Spleen (tissue), 11 donors: ENCODE data around the gene C1QL1. TPM values are rescaled to one million over a fixed set of nuclear protein-coding genes. Genes with fewer than 3 reads are reported as not detected.

Experiments used
- DNase-seq: peaks from one replicate; pipeline ENCODE4 v3.0.0-alpha.2; 2020
- H3K27ac ChIP-seq, 8 donors: fragments of 200-600 bp; sonication (generic) in 7 of 8; 1 replicate in 4 of 8; 2 replicates in 4 of 8; pipeline versions ENCODE4 v1.5.0 to v1.8.0; 2016 to 2021; ENCODE audit warnings: inconsistent platforms in 4 of 8, mild to moderate bottlenecking in 4 of 8, moderate library complexity in 1 of 8
- H3K27me3 ChIP-seq, 7 donors: fragments of 200-600 bp; sonication (generic) in 6 of 7; replicated peaks in 1 of 7; 1 replicate in 4 of 7; 2 replicates in 3 of 7; pipeline versions ENCODE4 v1.5.0 to v1.8.0; 2016 to 2021; ENCODE audit warnings: inconsistent platforms in 3 of 7, mild to moderate bottlenecking in 1 of 7
- H3K36me3 ChIP-seq, 6 donors: fragments of 200-600 bp; sonication (generic) in 5 of 6; 1 replicate in 4 of 6; 2 replicates in 2 of 6; pipeline versions ENCODE4 v1.5.0 to v1.8.0; 2016 to 2021; ENCODE audit warnings: inconsistent platforms in 2 of 6
- H3K4me1 ChIP-seq, 6 donors: fragments of 200-600 bp; sonication (generic) in 5 of 6; 1 replicate in 3 of 6; 2 replicates in 3 of 6; pipeline versions ENCODE4 v1.5.0 to v1.8.0; 2016 to 2021; ENCODE audit warnings: inconsistent platforms in 3 of 6
- H3K4me3 ChIP-seq, 8 donors: fragments of 200-600 bp; sonication (generic) in 7 of 8; 1 replicate in 4 of 8; 2 replicates in 4 of 8; pipeline versions ENCODE4 v1.5.0 to v1.8.0; 2016 to 2021; ENCODE audit warnings: inconsistent platforms in 4 of 8, mild to moderate bottlenecking in 4 of 8, moderate library complexity in 2 of 8
- H3K9me3 ChIP-seq, 8 donors: fragments of 200-600 bp; sonication (generic) in 7 of 8; 1 replicate in 4 of 8; 2 replicates in 4 of 8; pipeline versions ENCODE4 v1.5.0 to v1.8.0; 2016 to 2021; ENCODE audit warnings: inconsistent platforms in 4 of 8
- POLR2A ChIP-seq, 3 donors: fragments of 450-650 bp; IDR thresholded peaks; one replicate each; pipeline ENCODE4 v1.5.1; 2017; ENCODE audit warnings: antibody characterized with exemption in 3 of 3, mild to moderate bottlenecking in 1 of 3
- POLR2AphosphoS5 ChIP-seq, 3 donors: sonication (generic); formaldehyde crosslinking; IDR thresholded peaks; one replicate each; pipeline ENCODE4 v1.5.1; 2017; ENCODE audit warnings: antibody characterized with exemption in 3 of 3
- WGBS, 5 donors: extraction: QIAGEN DNeasy Blood & Tissue Kit in 3 of 5; methylation state at CpG; one replicate each; pipeline versions ENCODE4 v1.1.5 to v1.1.7; 2013 to 2018; 5-methylcytosine and 5-hydroxymethylcytosine counted together
- intact Hi-C: fragments of 100-400 bp; cut with DNase I; formaldehyde crosslinking; loops from one replicate; pipeline ENCODE4 v1.15.0; 2023; ENCODE audit warnings: low total_unique reads
- polyA plus RNA-seq, 3 donors: library from polyadenylated mRNA; stranded (reverse); fragments of 200-250 nt; gene quantifications; one replicate each; pipeline ENCODE4 v1.2.1, GENCODE V29; 2013
- total RNA-seq, 7 donors: library from RNA; depleted of rRNA in 3 of 7; stranded (reverse); fragments of >200 nt in 3 of 7; fragmentation: NEBNext Ultra II Directional in 4 of 7; extraction: Animal tissue kit (Norgen Biotek cat#: 25700) in 4 of 7; gene quantifications; one replicate each; pipeline versions ENCODE4 v1.1.0 to v1.2.1, GENCODE V29; 2016 to 2021
- TF ChIP-seq, protein P1 (sequence below), 11 experiments: fragments of 200-600 bp in 7 of 11; fragments of 450-650 bp in 4 of 11; sonication (generic) in 4 of 11; IDR thresholded peaks in 8 of 11; conservative IDR thresholded peaks in 3 of 11; 1 replicate in 7 of 11; 2 replicates in 4 of 11; pipeline versions ENCODE4 v1.4.0 to v1.8.0; 2016 to 2021; ENCODE audit warnings: antibody characterized with exemption in 11 of 11, inconsistent platforms in 4 of 11, mild to moderate bottlenecking in 1 of 11
- donor health status: healthy with polysubstance abuse.
- donor health status: DM: no; HTN: no; CAD: no; lungs with moderate emphysema.
- donor health status: DM: no; HTN: no; CAD: no.
- donor health status: Bipolar disorder and iron deficiency.
- donor health status: healthy.
- donor health status: DM: no; HTN: no; CAD: no.
- donor health status: DM: yes; HTN: yes; CAD: no.

Gene C1QL1
- total and polyA plus RNA-seq, 10 donors, result 0.20 to 0.38 TPM; not detected in 8

DNA sequence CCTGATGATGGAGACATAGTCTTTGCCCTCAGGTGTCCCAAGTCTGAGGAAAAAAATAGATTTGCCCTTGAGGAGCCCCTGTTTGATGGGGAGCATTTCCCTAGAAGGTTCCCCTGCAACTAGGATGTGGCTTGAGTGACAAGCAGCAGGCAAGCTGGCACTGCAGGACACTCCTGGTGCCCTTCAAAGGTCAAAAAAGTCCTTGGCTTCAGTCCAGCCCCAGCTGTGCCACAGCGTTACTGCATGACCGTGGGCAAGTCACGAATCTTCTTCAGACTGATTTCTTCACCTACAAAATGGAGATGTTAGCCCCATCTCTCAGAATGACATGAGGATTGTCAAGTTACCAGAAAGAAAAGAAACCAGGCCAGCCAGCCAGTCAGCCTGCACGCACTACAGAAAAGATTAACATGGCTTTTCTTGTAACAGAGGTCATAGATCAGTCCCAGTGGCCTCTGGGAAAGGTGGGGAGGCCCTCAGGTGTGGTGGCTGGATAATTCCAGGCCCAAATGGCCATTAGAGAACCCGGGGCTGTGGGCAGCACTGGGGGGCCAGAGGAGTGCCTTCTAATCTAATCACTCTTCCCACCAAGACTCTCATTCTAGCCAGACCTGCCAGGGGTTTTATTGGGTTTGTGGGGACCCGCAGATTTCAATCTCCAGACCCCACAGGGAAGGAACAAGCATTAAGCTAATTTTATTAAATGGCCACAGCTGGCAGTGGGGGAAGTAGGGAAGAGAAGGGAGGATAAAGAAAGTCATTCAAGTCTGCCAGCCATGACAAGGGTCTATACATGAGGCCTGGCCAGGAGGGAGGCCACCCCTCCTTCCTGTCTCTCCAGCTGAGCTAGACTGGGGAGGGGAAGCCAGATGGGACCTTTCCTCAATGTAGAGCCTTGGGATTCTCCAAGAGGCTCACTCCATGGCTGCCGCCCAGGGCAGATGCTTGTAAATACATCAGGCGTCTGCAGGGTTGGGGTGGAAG is 10.8 kb downstream of the C1QL1 start:
- Histone ChIP-seq H3K4me1 (peaks cover 0 to 14% (median 10%) of the 10 kb centered on the region in 6 donors), H3K9me3 (no peaks in the 10 kb centered on the region), H3K36me3 (no peaks in the 10 kb centered on the region), H3K27ac (no peak overlapping the region), H3K27me3 (peaks cover 0 to 70% (median 28%) of the 10 kb centered on the region in 7 donors), H3K4me3 (no peak overlapping the region)
- TF ChIP-seq, protein P1, sequence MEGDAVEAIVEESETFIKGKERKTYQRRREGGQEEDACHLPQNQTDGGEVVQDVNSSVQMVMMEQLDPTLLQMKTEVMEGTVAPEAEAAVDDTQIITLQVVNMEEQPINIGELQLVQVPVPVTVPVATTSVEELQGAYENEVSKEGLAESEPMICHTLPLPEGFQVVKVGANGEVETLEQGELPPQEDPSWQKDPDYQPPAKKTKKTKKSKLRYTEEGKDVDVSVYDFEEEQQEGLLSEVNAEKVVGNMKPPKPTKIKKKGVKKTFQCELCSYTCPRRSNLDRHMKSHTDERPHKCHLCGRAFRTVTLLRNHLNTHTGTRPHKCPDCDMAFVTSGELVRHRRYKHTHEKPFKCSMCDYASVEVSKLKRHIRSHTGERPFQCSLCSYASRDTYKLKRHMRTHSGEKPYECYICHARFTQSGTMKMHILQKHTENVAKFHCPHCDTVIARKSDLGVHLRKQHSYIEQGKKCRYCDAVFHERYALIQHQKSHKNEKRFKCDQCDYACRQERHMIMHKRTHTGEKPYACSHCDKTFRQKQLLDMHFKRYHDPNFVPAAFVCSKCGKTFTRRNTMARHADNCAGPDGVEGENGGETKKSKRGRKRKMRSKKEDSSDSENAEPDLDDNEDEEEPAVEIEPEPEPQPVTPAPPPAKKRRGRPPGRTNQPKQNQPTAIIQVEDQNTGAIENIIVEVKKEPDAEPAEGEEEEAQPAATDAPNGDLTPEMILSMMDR (IDR thresholded peaks at IDR 0.05 in 8 of 11, conservative IDR thresholded peaks at IDR 0.05 in 3 of 11), result no peak
- TF ChIP-seq POLR2A (IDR thresholded peaks at IDR 0.05), result no peak
- no peak for TF ChIP-seq POLR2AphosphoS5 (IDR thresholded peaks at IDR 0.05)
- WGBS, 5 donors, result 72 to 89% (median 78%) methylated on average over 8 of the region's 8 CpGs
- DNase-seq, result no peak
- intact Hi-C loops, result no loop called here

DNA sequence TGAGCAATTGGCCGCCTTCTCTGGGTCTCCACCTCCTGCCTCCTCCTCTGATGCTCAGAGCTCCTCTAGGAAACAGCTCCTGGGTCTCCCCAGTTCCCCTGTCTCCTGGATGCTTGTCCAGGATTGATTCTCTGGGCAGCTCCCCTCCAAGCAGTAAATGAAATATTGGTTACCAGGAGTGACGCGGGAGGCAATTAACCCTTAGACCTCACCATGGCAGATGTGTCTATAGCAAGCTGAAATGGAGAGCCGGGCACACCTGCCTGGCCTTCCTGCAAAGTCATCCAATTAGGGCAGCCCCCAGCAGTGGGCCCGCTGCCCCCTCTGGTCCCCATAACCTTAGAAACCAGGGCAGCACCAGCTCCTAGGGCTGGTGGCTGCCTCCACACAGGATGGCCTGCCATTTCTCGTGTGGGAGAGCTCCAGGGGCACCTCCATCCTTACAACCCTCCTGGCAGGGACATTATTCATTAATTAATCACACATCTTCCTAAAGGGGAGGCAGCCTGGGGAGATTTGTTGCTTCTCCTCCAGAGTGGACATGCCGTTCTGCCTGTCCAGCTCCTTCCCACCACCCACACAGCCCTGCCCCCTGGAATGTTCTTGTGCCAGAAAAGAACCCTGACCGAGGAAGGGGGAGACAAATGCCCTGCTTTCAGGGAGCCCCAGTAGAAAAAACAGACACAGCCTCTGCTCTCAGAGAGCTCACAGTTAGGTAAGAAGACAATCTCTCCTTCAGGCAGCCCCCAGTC is 12.3 kb downstream of the C1QL1 start:
- Histone ChIP-seq H3K36me3 (no peaks in the 10 kb centered on the region), H3K27me3 (peaks cover 0 to 59% (median 24%) of the 10 kb centered on the region in 7 donors), H3K4me3 (no peak overlapping the region), H3K4me1 (peaks cover 0 to 14% (median 10%) of the 10 kb centered on the region in 6 donors), H3K9me3 (no peaks in the 10 kb centered on the region), H3K27ac (no peak overlapping the region)
- no peak for DNase-seq
- WGBS, 5 donors, result 75 to 82% (median 80%) methylated on average over 8 of the region's 8 CpGs
- intact Hi-C loops, result no loop called here
- TF ChIP-seq POLR2AphosphoS5 (IDR thresholded peaks at IDR 0.05) (no peak), POLR2A (IDR thresholded peaks at IDR 0.05) (no peak)
- TF ChIP-seq, protein P1 (IDR thresholded peaks at IDR 0.05 in 8 of 11, conservative IDR thresholded peaks at IDR 0.05 in 3 of 11), result no peak

DNA sequence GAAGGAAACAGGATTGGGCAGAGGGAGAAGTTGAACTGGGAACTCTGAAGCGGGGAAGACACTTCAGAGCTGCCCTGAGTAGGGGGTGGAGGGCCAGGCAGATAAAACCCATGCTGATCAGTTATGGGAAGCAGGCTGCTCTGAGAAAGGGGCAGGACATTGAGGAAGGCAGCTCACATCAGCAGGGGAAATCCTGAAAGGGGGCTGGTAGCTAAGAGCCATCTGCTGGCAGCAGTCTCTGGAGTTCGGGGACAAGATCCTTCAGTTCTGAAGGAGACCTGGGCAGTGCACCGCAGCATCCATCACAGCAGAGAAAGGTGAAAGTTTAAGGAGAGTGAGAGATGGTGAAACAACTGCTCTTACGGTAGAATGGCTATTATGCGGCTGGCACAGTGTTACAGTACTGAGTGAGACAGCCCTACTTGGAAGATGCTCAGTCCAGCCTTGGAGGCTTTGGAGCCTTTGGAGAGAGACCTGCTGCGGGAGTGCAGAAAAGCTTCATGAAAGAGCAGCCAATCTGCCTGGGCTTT is 15.1 kb downstream of the C1QL1 start:
- WGBS, 5 donors, result 69 to 84% (median 78%) methylated on average over 6 of the region's 6 CpGs
- Histone ChIP-seq H3K27me3 (peaks cover 0 to 30% (median 0%) of the 10 kb centered on the region in 7 donors), H3K36me3 (no peaks in the 10 kb centered on the region), H3K9me3 (no peaks in the 10 kb centered on the region), H3K4me1 (peaks cover 0 to 7% (median 5%) of the 10 kb centered on the region in 6 donors), H3K27ac (no peak overlapping the region), H3K4me3 (no peak overlapping the region)
- intact Hi-C loops, result no loop called here
- TF ChIP-seq POLR2AphosphoS5 (IDR thresholded peaks at IDR 0.05) (no peak), POLR2A (IDR thresholded peaks at IDR 0.05) (no peak)
- TF ChIP-seq, protein P1 (IDR thresholded peaks at IDR 0.05 in 8 of 11, conservative IDR thresholded peaks at IDR 0.05 in 3 of 11), result no peak
- DNase-seq, result no peak
